Measurements from ENCODE around the gene PJA1. TPM values are rescaled to one million over a fixed set of nuclear protein-coding genes. Genes with fewer than 3 reads are reported as not detected.

PJA1 gene
- total RNA-seq, 2 donors from 2014 or later = 8.2 to 8.3 TPM

DNA sequence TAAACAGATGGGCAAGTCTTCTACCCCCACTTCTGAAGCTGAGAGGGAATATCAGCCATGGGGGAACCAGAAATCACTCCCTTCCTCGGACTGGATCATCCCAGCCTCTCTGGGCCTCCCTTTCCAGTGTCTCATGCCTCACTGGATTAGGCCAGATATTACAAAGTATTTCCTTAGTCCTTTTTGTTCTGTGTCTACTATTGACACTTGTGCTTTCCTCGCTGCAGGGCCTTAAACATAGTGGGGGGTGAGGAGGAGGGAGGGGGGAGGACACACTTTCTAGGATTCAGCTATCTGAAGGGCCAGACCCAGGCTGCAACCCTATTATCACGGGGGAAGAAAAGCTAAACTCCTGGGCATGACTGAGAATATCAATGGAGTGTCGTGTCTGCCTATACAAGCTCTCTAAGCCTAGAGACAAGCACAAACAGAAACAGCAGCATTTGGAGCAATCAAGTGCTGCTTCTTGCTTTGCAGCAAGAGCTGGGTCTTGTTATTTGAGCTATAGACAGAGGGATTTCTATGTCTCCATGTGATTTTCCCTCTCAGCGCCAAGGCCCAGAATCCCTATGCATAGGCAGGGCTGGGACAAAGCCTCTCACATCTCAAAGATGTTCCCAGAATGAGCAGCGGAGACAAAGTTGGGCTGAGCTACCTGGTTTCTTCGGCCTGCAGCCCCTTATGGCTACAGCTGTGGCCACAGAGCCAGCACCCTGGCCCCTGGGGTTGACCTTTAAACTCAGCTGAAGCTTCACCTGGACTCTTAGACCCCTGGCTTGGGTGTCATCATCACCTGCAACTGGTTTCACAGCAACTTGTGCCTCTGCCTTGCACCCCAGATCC lies 20.2 kb downstream of the PJA1 start:
- no peaks in the 10 kb centered on the region for H3K4me1 ChIP-seq
- no peaks in the 10 kb centered on the region for H3K27me3 ChIP-seq
- no peak for ATAC-seq
- no peak for TF ChIP-seq POLR2A (IDR thresholded peaks at IDR 0.05)
- no peak for TF ChIP-seq CTCF (IDR thresholded peaks at IDR 0.05)
- no peaks in the 10 kb centered on the region for H3K9me3 ChIP-seq
- WGBS, 2 donors = 76 to 86% methylated on average over 4 to 6 of the region's 7 CpGs
- intact Hi-C loops (cut with DNase I) = no loop called here
- H3K36me3 ChIP-seq (replicated peaks in 1 of 2; ENCODE audit: insufficient read depth in 1 of 2, low read depth in 2 of 2) = no peaks in the 10 kb centered on the region
- DNase-seq = no peak
- no peak overlapping the region for H3K4me3 ChIP-seq
- H3K27ac ChIP-seq = no peak overlapping the region

DNA sequence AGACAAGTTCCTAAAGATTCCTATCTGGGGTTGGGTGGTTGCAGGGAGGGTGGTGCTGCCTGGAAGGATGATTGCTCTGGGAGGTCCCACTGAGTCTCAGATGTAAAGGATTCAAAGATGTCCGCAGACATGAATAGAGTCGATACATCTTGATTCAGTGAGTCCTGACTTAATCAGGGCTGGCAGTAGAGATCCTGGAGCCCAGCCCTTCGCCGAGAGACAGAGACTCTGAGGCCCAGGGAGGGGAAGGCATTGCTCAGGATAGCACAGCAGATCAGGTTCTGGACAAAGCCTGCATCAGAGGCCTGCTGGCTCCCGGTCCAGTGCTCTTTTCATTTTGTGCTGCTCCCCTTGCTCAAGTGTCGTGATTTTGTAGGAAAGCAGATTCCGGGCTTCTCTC lies 21.7 kb downstream of the PJA1 start:
- H3K27me3 ChIP-seq = no peaks in the 10 kb centered on the region
- H3K27ac ChIP-seq = no peak overlapping the region
- TF ChIP-seq POLR2A (IDR thresholded peaks at IDR 0.05) (no peak), CTCF (IDR thresholded peaks at IDR 0.05) (no peak)
- intact Hi-C loops (cut with DNase I) = no loop called here
- H3K9me3 ChIP-seq = no peaks in the 10 kb centered on the region
- no peaks in the 10 kb centered on the region for H3K4me1 ChIP-seq
- WGBS, 2 donors = 95% methylated on average over 7 of the region's 7 CpGs; no CpG with 5 or more reads in 1 of the 2 donors
- H3K36me3 ChIP-seq (replicated peaks in 1 of 2; ENCODE audit: insufficient read depth in 1 of 2, low read depth in 2 of 2) = no peaks in the 10 kb centered on the region
- ATAC-seq (no peak), DNase-seq (no peak)
- H3K4me3 ChIP-seq = no peak overlapping the region

GRCh38 chrX:69142788-69143469 lies 22.3 kb downstream of the PJA1 start:
- DNase-seq = no peak
- Histone ChIP-seq H3K4me1 (no peaks in the 10 kb centered on the region), H3K36me3 (replicated peaks in 1 of 2; ENCODE audit: insufficient read depth in 1 of 2, low read depth in 2 of 2) (no peaks in the 10 kb centered on the region), H3K27ac (no peak overlapping the region), H3K4me3 (no peak overlapping the region), H3K27me3 (no peaks in the 10 kb centered on the region), H3K9me3 (no peaks in the 10 kb centered on the region)
- no peak for ATAC-seq
- intact Hi-C loops (cut with DNase I) = no loop called here
- no peak for TF ChIP-seq POLR2A (IDR thresholded peaks at IDR 0.05)
- 75 to 93% methylated on average over 7 to 9 of the region's 12 CpGs for WGBS, 2 donors

DNA sequence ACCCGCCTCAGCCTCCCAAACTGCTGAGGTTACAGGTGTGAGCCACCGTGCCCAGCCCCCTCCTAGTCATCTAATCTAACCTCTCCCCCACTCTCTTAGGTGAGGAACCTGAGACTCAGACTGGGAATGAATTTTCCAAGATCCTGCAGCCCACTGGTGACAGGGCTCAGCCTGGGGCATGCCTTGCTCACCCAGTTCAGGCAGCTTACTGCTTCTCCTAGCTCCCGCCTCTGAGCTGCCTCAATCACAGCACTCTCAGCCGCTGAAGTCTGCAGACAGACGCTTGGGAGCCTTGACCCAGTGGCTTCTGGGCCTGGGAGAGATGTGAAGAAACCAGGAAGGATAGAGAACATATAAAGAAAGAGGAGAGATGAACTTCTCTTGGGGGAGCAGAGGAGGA lies 24.4 kb downstream of the PJA1 start:
- intact Hi-C loops (cut with DNase I) = no loop called here
- Histone ChIP-seq H3K4me1 (no peaks in the 10 kb centered on the region), H3K9me3 (no peaks in the 10 kb centered on the region), H3K4me3 (no peak overlapping the region), H3K27me3 (no peaks in the 10 kb centered on the region), H3K36me3 (replicated peaks in 1 of 2; ENCODE audit: insufficient read depth in 1 of 2, low read depth in 2 of 2) (no peaks in the 10 kb centered on the region), H3K27ac (no peak overlapping the region)
- ATAC-seq = no peak
- TF ChIP-seq CTCF (IDR thresholded peaks at IDR 0.05) = no peak
- TF ChIP-seq POLR2A (IDR thresholded peaks at IDR 0.05) = no peak
- no peak for DNase-seq
- WGBS, 2 donors = 87% methylated on average over 2 of the region's 5 CpGs; no CpG with 5 or more reads in 1 of the 2 donors

DNA sequence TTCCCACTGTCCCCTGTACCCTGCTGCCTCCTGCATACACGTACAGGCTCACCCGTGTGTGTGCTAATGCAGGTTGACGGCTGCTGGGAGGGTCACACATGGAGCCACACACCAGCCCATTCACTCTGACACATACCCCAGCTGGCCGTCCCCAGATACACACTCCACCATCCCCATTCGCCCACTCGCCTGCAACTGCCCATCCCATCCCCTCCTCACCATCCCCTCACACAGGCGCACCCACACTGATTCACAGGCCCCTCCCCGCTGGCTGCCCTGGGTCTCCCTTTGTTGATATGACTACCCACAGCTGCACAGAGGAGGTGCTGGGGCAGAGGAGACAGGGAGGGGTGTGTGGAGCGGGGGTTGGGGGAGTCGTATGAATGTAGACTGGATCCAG lies 25.7 kb downstream of the PJA1 start:
- Histone ChIP-seq H3K36me3 (replicated peaks in 1 of 2; ENCODE audit: insufficient read depth in 1 of 2, low read depth in 2 of 2) (no peaks in the 10 kb centered on the region), H3K4me1 (no peaks in the 10 kb centered on the region), H3K9me3 (no peaks in the 10 kb centered on the region), H3K27me3 (no peaks in the 10 kb centered on the region), H3K27ac (no peak overlapping the region), H3K4me3 (no peak overlapping the region)
- WGBS, 2 donors = 87 to 91% methylated on average over 9 to 10 of the region's 10 CpGs
- intact Hi-C loops (cut with DNase I) = no loop called here
- no peak for TF ChIP-seq CTCF (IDR thresholded peaks at IDR 0.05)
- no peak for TF ChIP-seq POLR2A (IDR thresholded peaks at IDR 0.05)
- ATAC-seq (no peak), DNase-seq (no peak)

Data from body of pancreas (tissue), 4 donors.